GM10847 (cell line): ENCODE results near the gene B4GALNT1.

Source experiments
- POLR2A ChIP-seq: IDR thresholded peaks from 2 replicates; pipeline ENCODE4 v1.6.1; 2011; ENCODE audit not compliant: insufficient read length; ENCODE audit errors: extremely low read depth

The B4GALNT1 gene

GRCh38 chr12:57631566-57632072 lies 1.4 kb downstream of the B4GALNT1 start:
- no peak for TF ChIP-seq POLR2A

GRCh38 chr12:57630891-57631433 lies 2.0 kb downstream of the B4GALNT1 start:
- no peak for TF ChIP-seq POLR2A

- TF ChIP-seq POLR2A: no peak
Measured at GRCh38 chr12:57629897-57630471, 3.0 kb downstream of the B4GALNT1 start.

GRCh38 chr12:57628280-57629191 lies 4.5 kb downstream of the B4GALNT1 start:
- no peak for TF ChIP-seq POLR2A

- TF ChIP-seq POLR2A: no peak
Measured at GRCh38 chr12:57627501-57628279, 5.3 kb downstream of the B4GALNT1 start.

GRCh38 chr12:57626921-57627445 lies 6.0 kb downstream of the B4GALNT1 start:
- TF ChIP-seq POLR2A: no peak

- no peak for TF ChIP-seq POLR2A
Measured at GRCh38 chr12:57626111-57626920, 6.7 kb downstream of the B4GALNT1 start.

- no peak for TF ChIP-seq POLR2A
Measured at GRCh38 chr12:57625261-57626032, 7.6 kb downstream of the B4GALNT1 start.

- no peak for TF ChIP-seq POLR2A
Measured at GRCh38 chr12:57624441-57625220, 8.4 kb downstream of the B4GALNT1 start.

- no peak for TF ChIP-seq POLR2A
Measured at GRCh38 chr12:57623811-57624390, 9.1 kb downstream of the B4GALNT1 start.

GRCh38 chr12:57623385-57623784 lies 9.6 kb downstream of the B4GALNT1 start:
- TF ChIP-seq POLR2A: no peak
